RWPE2 (cell line): ENCODE measurements around the gene MCOLN1.

Experiments used
- ATAC-seq: fragments of 200-7000 bp; cut with Tn5 transposase; 3 replicates; pipeline ENCODE4 v1.9.1; 2021; ENCODE audit warnings: low read depth
- DNase-seq: peaks from one replicate; pipeline ENCODE4 v3.0.0-alpha.2; 2020; ENCODE audit warnings: low spot score
- H3K27ac ChIP-seq: fragments of 450-650 bp; 2 replicates; pipeline ENCODE4 v1.5.1; 2017; ENCODE audit warnings: mild to moderate bottlenecking; ENCODE audit not compliant: poor library complexity, severe bottlenecking
- H3K27me3 ChIP-seq: fragments of 250-450 bp; sonication (Bioruptor Pico); 2 replicates; pipeline ENCODE4 v1.5.1; 2021; ENCODE audit warnings: mild to moderate bottlenecking, moderate library complexity; ENCODE audit not compliant: insufficient read depth, poor library complexity, severe bottlenecking
- H3K36me3 ChIP-seq: fragments of 250-450 bp; sonication (Bioruptor Pico); 2 replicates; pipeline ENCODE4 v1.5.1; 2020; ENCODE audit warnings: low read depth, mild to moderate bottlenecking, moderate library complexity
- H3K4me1 ChIP-seq: fragments of 250-450 bp; sonication (Bioruptor Pico); 2 replicates; pipeline ENCODE4 v1.5.1; 2021; ENCODE audit warnings: mild to moderate bottlenecking, moderate library complexity; ENCODE audit not compliant: insufficient read depth, poor library complexity, severe bottlenecking
- H3K4me3 ChIP-seq: fragments of 250-450 bp; sonication (Bioruptor Pico); 2 replicates; pipeline ENCODE4 v1.5.1; 2021; ENCODE audit warnings: mild to moderate bottlenecking, moderate library complexity; ENCODE audit not compliant: severe bottlenecking
- H3K9me3 ChIP-seq: fragments of 250-450 bp; sonication (Bioruptor Pico); 2 replicates; pipeline ENCODE4 v1.5.1; 2021; ENCODE audit warnings: mild to moderate bottlenecking, moderate library complexity; ENCODE audit not compliant: severe bottlenecking
- TF ChIP-seq, protein P1 (sequence below): fragments of 450-650 bp; IDR thresholded peaks from one replicate; pipeline ENCODE4 v1.5.1; 2017; ENCODE audit warnings: mild to moderate bottlenecking, moderate library complexity; ENCODE audit not compliant: poor library complexity, severe bottlenecking

MCOLN1 gene

GRCh38 chr19:7540761-7541474, 18.5 kb downstream of the MCOLN1 start:
- H3K4me3 ChIP-seq = no peak overlapping the region
- H3K4me1 ChIP-seq = no peaks in the 10 kb centered on the region
- no peaks in the 10 kb centered on the region for H3K27me3 ChIP-seq
- DNase-seq = peak; percentile 73
- ATAC-seq = peak; percentile 74
- peaks cover 38% of the 10 kb centered on the region for H3K36me3 ChIP-seq
- TF ChIP-seq, protein P1, sequence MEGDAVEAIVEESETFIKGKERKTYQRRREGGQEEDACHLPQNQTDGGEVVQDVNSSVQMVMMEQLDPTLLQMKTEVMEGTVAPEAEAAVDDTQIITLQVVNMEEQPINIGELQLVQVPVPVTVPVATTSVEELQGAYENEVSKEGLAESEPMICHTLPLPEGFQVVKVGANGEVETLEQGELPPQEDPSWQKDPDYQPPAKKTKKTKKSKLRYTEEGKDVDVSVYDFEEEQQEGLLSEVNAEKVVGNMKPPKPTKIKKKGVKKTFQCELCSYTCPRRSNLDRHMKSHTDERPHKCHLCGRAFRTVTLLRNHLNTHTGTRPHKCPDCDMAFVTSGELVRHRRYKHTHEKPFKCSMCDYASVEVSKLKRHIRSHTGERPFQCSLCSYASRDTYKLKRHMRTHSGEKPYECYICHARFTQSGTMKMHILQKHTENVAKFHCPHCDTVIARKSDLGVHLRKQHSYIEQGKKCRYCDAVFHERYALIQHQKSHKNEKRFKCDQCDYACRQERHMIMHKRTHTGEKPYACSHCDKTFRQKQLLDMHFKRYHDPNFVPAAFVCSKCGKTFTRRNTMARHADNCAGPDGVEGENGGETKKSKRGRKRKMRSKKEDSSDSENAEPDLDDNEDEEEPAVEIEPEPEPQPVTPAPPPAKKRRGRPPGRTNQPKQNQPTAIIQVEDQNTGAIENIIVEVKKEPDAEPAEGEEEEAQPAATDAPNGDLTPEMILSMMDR = no peak
- no peaks in the 10 kb centered on the region for H3K9me3 ChIP-seq
- H3K27ac ChIP-seq = no peak overlapping the region

DNA sequence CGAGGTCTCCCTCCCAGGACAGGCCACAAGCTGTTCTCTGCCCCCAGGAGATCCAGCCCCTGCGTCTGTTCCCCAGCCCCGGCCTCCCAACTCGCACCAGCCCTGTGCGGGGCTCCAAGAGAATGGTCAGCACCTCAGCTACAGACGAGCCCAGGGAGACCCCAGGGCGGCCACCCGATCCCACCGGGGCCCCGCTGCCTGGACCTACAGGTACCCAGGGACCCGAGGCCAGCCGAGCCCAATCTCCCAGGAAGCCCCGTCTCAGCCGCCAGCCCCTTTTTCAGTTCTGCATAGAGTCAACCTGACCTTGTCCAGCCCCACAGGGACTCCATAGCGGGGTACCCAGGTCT, 19.0 kb downstream of the MCOLN1 start:
- Histone ChIP-seq H3K36me3 (peaks cover 36% of the 10 kb centered on the region), H3K4me1 (no peaks in the 10 kb centered on the region), H3K4me3 (no peak overlapping the region), H3K27ac (no peak overlapping the region), H3K9me3 (no peaks in the 10 kb centered on the region), H3K27me3 (no peaks in the 10 kb centered on the region)
- no peak for DNase-seq
- no peak for ATAC-seq
- TF ChIP-seq, protein P1 = no peak

- Histone ChIP-seq H3K27me3 (no peaks in the 10 kb centered on the region), H3K4me3 (no peak overlapping the region), H3K9me3 (no peaks in the 10 kb centered on the region), H3K27ac (no peak overlapping the region), H3K36me3 (peaks cover 34% of the 10 kb centered on the region), H3K4me1 (no peaks in the 10 kb centered on the region)
- TF ChIP-seq, protein P1 = no peak
- no peak for ATAC-seq
- no peak for DNase-seq
These were observed 19.5 kb downstream of the MCOLN1 start for GRCh38 chr19:7541828-7542443.

- H3K4me1 ChIP-seq = no peaks in the 10 kb centered on the region
- peak; percentile 46 for DNase-seq
- ATAC-seq = no peak
- no peaks in the 10 kb centered on the region for H3K9me3 ChIP-seq
- no peak overlapping the region for H3K27ac ChIP-seq
- TF ChIP-seq, protein P1 = no peak
- peaks cover 29% of the 10 kb centered on the region for H3K36me3 ChIP-seq
- H3K27me3 ChIP-seq = no peaks in the 10 kb centered on the region
- H3K4me3 ChIP-seq = no peak overlapping the region
These were observed 20.3 kb downstream of the MCOLN1 start for GRCh38 chr19:7542556-7543348.
